OCI-LY3 (cell line): Measurements from ENCODE around the gene KRT39.

Experiments
- H2AFZ ChIP-seq: fragments of 200-600, 300-600 bp; shearing (Covaris generic); 2 replicates; pipeline ENCODE4 v1.6.0; 2014; ENCODE audit warnings: antibody characterized with exemption, low read depth, low read length
- H3K27ac ChIP-seq: fragments of 200-600, 300-600 bp; sonication (generic); 2 replicates; pipeline ENCODE4 v1.5.1; 2014; ENCODE audit warnings: mild to moderate bottlenecking, low read length, moderate library complexity, mixed read lengths
- H3K27me3 ChIP-seq: fragments of 200-600, 300-600 bp; sonication (generic); 2 replicates; pipeline ENCODE4 v1.6.1; 2014; ENCODE audit warnings: low read depth, low read length, mixed read lengths
- H3K36me3 ChIP-seq: fragments of 200-600, 300-600 bp; sonication (generic); replicated peaks from 2 replicates; pipeline ENCODE3; 2014; ENCODE audit warnings: low read depth, low read length, mixed read lengths
- H3K4me1 ChIP-seq: fragments of 300-600, 200-600 bp; sonication (generic); 2 replicates; pipeline ENCODE4 v1.6.1; 2014; ENCODE audit warnings: low read length, mixed read lengths
- H3K4me2 ChIP-seq: fragments of 200-600, 300-600 bp; sonication (generic); 2 replicates; pipeline ENCODE4 v1.6.1; 2014; ENCODE audit warnings: low read length, mixed read lengths
- H3K4me3 ChIP-seq: fragments of 300-600, 200-600 bp; sonication (generic); 2 replicates; pipeline ENCODE4 v1.5.1; 2014; ENCODE audit warnings: antibody characterized with exemption, mild to moderate bottlenecking, low read length, moderate library complexity
- H3K79me2 ChIP-seq: fragments of 300-600, 200-600 bp; shearing (Covaris generic); 2 replicates; pipeline ENCODE4 v1.6.1; 2014; ENCODE audit warnings: mild to moderate bottlenecking, low read length, mixed read lengths
- H3K9ac ChIP-seq: fragments of 300-600, 200-600 bp; shearing (Covaris generic); 2 replicates; pipeline ENCODE4 v1.6.0; 2014; ENCODE audit warnings: mild to moderate bottlenecking, low read length, moderate library complexity
- H3K9me3 ChIP-seq: fragments of 200-600, 300-600 bp; shearing (Covaris generic); 2 replicates; pipeline ENCODE4 v1.6.1; 2014; ENCODE audit warnings: low read length, mixed read lengths; ENCODE audit not compliant: insufficient read depth
- H4K20me1 ChIP-seq: fragments of 200-600, 300-600 bp; sonication (generic); 2 replicates; pipeline ENCODE4 v1.6.1; 2016; ENCODE audit warnings: low read length, mixed read lengths; ENCODE audit not compliant: insufficient read depth
- EZH2phosphoT487 ChIP-seq: fragments of 200-600 bp; shearing (Covaris generic); IDR thresholded peaks from 2 replicates; pipeline ENCODE4 v1.6.1; 2018; ENCODE audit warnings: antibody characterized with exemption, mixed run types, low read depth
- TF ChIP-seq, protein P1 (sequence below): fragments of 200-600, 300-600 bp; sonication (generic); IDR thresholded peaks from 2 replicates; pipeline ENCODE4 v1.5.1; 2014; ENCODE audit warnings: antibody characterized with exemption, low read length, low read depth

Gene KRT39

DNA sequence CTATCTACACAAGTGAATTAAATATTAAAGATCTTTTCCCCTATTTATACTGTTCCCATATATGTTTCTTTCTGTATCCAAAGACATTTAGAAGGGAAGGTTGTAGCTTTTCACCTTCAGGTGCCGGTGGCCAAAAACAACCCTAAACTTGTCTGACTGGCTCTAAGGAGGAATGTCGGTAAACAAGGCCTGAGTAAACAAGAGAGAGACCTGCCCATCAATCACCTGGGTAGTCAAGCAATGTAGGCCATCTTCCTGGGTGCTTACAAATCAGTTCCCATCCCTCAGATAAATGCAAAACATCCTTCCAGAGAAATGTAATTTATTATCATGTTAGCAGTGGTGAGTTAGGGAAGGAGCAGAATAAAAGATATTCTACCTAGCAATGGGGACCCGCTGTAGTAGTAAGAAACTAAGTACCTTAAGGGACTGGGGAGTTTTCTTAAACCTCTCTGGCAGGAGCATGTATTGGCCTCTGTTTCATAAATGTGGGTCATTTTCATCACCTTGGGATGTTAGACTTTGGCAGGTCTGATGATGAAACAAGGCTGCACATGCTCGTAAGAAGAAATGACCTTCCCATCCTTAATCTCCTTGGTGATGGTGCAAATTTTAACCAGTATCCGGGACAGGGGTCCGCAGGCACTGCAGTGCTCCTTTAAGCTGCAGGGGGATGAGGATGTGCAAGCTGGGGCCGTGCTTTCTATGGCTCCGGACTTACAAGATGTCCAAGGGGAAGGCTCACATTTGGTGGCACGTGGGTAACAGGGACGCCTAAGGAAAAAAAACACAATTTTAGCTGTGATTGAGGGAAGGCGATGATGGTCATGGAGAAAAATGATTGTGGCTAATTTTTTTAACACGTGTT lies 8.4 kb downstream of the KRT39 start:
- no peak overlapping the region for H3K27ac ChIP-seq
- H2AFZ ChIP-seq: no peak overlapping the region
- no peak overlapping the region for H3K9ac ChIP-seq
- H3K27me3 ChIP-seq: peaks cover 24% of the 10 kb centered on the region
- no peaks in the 10 kb centered on the region for H3K9me3 ChIP-seq
- no peaks in the 10 kb centered on the region for H4K20me1 ChIP-seq
- TF ChIP-seq, protein P1, sequence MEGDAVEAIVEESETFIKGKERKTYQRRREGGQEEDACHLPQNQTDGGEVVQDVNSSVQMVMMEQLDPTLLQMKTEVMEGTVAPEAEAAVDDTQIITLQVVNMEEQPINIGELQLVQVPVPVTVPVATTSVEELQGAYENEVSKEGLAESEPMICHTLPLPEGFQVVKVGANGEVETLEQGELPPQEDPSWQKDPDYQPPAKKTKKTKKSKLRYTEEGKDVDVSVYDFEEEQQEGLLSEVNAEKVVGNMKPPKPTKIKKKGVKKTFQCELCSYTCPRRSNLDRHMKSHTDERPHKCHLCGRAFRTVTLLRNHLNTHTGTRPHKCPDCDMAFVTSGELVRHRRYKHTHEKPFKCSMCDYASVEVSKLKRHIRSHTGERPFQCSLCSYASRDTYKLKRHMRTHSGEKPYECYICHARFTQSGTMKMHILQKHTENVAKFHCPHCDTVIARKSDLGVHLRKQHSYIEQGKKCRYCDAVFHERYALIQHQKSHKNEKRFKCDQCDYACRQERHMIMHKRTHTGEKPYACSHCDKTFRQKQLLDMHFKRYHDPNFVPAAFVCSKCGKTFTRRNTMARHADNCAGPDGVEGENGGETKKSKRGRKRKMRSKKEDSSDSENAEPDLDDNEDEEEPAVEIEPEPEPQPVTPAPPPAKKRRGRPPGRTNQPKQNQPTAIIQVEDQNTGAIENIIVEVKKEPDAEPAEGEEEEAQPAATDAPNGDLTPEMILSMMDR: no peak
- no peak for TF ChIP-seq EZH2phosphoT487
- no peaks in the 10 kb centered on the region for H3K79me2 ChIP-seq
- H3K4me1 ChIP-seq: no peaks in the 10 kb centered on the region
- no peak overlapping the region for H3K4me3 ChIP-seq
- H3K4me2 ChIP-seq: no peak overlapping the region
- no peaks in the 10 kb centered on the region for H3K36me3 ChIP-seq

DNA sequence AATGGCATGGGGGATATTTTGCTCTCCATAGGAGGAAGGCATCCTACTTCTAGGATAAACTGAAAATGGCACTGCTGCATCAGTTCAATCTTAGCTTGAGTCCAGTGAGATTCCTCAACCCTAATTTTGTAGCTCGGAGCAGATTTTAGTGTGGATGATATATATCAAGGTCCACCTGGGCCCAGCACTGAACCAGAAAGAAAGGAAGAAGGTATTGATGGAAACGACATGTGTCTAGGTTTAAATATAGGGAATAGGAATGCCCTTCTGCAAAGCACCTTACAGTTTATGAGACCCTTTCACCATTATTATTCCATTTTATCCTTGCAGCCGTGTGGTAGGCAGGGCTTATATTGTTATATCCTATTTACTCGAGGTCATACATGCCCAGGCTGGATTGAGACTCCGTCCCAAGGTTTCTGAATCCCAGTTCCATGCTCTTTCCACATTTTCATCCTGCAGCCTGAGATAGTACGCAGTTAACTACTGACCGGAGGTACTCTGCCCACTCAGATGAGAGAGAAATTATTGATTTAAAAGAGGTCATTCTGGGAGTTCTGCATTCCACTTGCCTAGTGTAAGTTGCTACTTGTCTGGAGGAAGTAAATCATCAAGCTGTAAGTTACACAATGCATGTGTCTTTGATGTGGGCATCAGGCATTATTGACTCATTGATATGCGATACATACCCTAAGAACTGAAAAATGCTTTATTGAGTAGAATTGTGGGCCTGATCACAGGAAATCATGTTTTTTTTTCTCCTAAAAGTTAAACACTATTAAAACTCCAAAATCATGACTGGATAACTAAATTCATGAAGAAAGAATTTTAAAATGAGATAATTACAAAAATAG lies 10.1 kb downstream of the KRT39 start:
- Histone ChIP-seq H3K27ac (no peak overlapping the region), H3K27me3 (peaks cover 41% of the 10 kb centered on the region), H3K36me3 (no peaks in the 10 kb centered on the region), H4K20me1 (no peaks in the 10 kb centered on the region), H3K79me2 (no peaks in the 10 kb centered on the region), H2AFZ (no peak overlapping the region), H3K4me2 (no peak overlapping the region), H3K4me1 (no peaks in the 10 kb centered on the region), H3K9me3 (no peaks in the 10 kb centered on the region), H3K9ac (no peak overlapping the region), H3K4me3 (no peak overlapping the region)
- no peak for TF ChIP-seq EZH2phosphoT487
- TF ChIP-seq, protein P1: no peak

DNA sequence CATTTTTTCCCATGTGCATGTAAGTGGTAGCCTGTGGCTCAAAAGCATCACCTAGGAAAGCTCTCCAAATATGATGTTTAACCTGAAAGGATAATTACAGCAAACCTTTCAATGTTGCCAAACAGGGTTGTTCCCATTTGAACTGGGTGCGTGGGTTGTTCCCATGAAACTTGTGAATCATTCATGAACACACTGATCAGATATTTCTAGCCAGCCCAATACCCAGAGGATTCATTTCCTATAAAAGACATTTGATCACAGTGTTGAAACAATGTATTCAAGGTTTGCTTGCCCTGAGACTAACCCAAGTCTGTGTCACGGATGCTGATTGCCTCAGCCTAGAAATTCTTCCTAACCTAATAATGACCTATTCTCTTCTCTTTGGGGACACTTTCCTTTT lies 12.9 kb downstream of the KRT39 start:
- TF ChIP-seq, protein P1: no peak
- no peak for TF ChIP-seq EZH2phosphoT487
- Histone ChIP-seq H3K9ac (no peak overlapping the region), H3K4me2 (no peak overlapping the region), H3K9me3 (no peaks in the 10 kb centered on the region), H2AFZ (no peak overlapping the region), H3K4me3 (no peak overlapping the region), H4K20me1 (no peaks in the 10 kb centered on the region), H3K36me3 (no peaks in the 10 kb centered on the region), H3K4me1 (no peaks in the 10 kb centered on the region), H3K27me3 (peaks cover 42% of the 10 kb centered on the region), H3K79me2 (no peaks in the 10 kb centered on the region), H3K27ac (no peak overlapping the region)

DNA sequence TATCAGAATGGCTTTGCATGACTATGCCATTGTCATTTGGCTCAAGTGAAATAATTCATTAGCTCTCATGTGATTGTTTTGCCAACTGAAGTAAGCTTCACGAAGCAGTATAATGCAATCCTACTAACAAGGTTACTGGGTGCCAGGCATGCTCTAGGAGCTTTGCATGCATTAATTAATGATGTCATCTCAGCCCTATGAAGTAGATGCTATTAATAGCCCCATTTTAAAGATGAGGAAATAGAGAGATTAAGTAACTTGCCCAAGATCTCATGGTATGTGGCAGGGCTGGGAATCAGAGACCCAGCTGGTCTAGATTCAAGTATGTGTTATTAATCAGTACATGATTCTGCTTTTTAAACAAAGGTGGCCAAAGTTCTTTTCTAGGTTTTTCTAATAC lies 14.1 kb downstream of the KRT39 start:
- Histone ChIP-seq H3K4me1 (no peaks in the 10 kb centered on the region), H3K27me3 (peaks cover 42% of the 10 kb centered on the region), H3K27ac (no peak overlapping the region), H3K9me3 (no peaks in the 10 kb centered on the region), H2AFZ (no peak overlapping the region), H4K20me1 (no peaks in the 10 kb centered on the region), H3K79me2 (no peaks in the 10 kb centered on the region), H3K4me2 (no peak overlapping the region), H3K36me3 (no peaks in the 10 kb centered on the region), H3K4me3 (no peak overlapping the region), H3K9ac (no peak overlapping the region)
- no peak for TF ChIP-seq EZH2phosphoT487
- TF ChIP-seq, protein P1: no peak
